Measurements from ENCODE around the gene SPDYC. TPM values are rescaled to one million over a fixed set of nuclear protein-coding genes. Genes with fewer than 3 reads are reported as not detected.

The SPDYC gene
- total RNA-seq, 1 donor from 2014 or later: not detected

DNA sequence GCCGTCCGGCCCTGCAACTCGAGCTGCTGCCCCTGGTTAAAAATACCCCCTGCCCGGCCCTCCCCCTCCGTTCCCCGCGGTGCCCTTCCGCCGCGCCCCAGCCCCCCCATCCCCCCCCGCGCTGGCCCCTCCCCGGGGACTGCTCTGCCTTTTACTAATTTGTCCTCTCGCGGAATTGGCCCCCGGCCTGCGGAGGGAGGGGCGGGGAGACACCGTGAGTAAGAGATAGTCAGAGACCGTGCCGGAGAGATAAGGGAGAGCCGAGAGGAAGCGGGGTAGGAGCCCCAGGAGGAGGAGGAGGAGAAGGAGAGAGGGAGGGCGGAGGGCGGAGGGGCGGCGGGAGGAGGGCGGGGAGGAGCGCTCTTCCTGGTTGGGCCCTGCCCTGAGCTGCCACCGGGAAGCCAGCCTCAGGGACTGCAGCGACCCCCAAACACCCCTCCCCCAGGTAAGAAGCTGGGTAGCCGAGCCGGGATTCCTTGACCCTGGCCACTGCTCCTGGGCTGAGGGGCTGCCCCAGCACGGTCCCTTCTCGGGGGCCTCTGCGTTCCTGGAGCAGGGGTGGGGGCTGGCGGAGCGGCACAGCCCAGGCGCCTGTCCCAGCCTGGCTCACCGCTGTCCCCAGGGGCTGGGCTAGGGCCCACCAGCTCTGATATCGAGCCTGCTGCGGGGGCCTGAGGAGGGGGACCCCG lies 11.7 kb downstream of the SPDYC start, which contains the start of gene CAPN1:
Gene CAPN1 (plus strand): TSS at position 360 of the 689 bp plus-strand sequence. CDS start 774 bp downstream, outside the sequence.
- H3K9me3 Mint-ChIP-seq (ENCODE audit: unreplicated experiment): no peaks in the 10 kb centered on the region
- H3K4me3 Mint-ChIP-seq (ENCODE audit: unreplicated experiment): peak within 1 kb of the TSS; percentile 96
- H3K36me3 Mint-ChIP-seq (ENCODE audit: low read depth, unreplicated experiment): peaks cover 13% of the 10 kb centered on the region
- TF ChIP-seq, protein P1, sequence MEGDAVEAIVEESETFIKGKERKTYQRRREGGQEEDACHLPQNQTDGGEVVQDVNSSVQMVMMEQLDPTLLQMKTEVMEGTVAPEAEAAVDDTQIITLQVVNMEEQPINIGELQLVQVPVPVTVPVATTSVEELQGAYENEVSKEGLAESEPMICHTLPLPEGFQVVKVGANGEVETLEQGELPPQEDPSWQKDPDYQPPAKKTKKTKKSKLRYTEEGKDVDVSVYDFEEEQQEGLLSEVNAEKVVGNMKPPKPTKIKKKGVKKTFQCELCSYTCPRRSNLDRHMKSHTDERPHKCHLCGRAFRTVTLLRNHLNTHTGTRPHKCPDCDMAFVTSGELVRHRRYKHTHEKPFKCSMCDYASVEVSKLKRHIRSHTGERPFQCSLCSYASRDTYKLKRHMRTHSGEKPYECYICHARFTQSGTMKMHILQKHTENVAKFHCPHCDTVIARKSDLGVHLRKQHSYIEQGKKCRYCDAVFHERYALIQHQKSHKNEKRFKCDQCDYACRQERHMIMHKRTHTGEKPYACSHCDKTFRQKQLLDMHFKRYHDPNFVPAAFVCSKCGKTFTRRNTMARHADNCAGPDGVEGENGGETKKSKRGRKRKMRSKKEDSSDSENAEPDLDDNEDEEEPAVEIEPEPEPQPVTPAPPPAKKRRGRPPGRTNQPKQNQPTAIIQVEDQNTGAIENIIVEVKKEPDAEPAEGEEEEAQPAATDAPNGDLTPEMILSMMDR (IDR thresholded peaks at IDR 0.05; ENCODE audit: unreplicated experiment): peak; percentile 30
- H3K27ac Mint-ChIP-seq (ENCODE audit: unreplicated experiment): peak within 1 kb of the TSS; percentile 45
- H3K4me1 Mint-ChIP-seq (ENCODE audit: unreplicated experiment): peaks cover 10% of the 10 kb centered on the region
- DNase-seq (ENCODE audit: low spot score): peak; percentile 41
- peaks cover 8% of the 10 kb centered on the region for H3K27me3 Mint-ChIP-seq (ENCODE audit: unreplicated experiment)

GRCh38 chr11:65182258-65183170 lies 12.5 kb downstream of the SPDYC start:
- Mint-ChIP-seq H3K27me3 (ENCODE audit: unreplicated experiment) (peaks cover 11% of the 10 kb centered on the region), H3K9me3 (ENCODE audit: unreplicated experiment) (no peaks in the 10 kb centered on the region), H3K36me3 (ENCODE audit: low read depth, unreplicated experiment) (peaks cover 14% of the 10 kb centered on the region), H3K4me1 (ENCODE audit: unreplicated experiment) (peaks cover 10% of the 10 kb centered on the region), H3K4me3 (ENCODE audit: unreplicated experiment) (peak overlapping the region; percentile 96), H3K27ac (ENCODE audit: unreplicated experiment) (peak overlapping the region; percentile 45)
- DNase-seq (ENCODE audit: low spot score): peak; percentile 35
- TF ChIP-seq, protein P1 (IDR thresholded peaks at IDR 0.05; ENCODE audit: unreplicated experiment): no peak

DNA sequence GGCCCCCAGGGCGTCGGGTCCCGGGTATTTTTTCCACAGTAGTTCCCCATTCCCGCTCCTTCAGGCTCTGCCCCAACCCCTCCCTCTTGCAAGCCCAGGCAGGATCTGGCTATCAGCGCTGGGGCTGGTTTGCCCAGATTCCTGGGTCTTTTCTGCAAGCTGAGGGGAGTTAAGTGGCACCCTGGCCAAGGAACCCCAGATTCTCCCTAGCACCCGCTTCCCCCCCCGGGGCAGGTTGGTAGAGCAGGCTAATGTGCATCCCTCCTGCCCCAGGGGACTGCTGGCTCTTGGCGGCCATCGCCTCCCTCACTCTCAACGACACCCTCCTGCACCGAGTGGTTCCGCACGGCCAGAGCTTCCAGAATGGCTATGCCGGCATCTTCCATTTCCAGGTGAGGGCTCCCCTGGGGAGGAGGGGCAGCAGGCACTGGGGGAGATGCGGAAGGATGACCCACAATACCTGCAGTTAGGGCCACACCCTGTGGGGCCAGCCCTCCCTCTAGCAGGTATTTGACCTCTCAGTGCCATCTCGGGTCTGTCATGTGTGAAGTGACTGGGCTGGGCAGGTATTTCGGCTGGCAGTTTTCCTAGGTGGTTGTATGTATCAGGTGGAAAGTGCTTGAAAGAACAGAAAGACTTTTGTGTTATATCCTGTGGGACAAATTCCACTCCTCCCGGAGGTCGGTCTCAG lies 13.3 kb downstream of the SPDYC start:
- TF ChIP-seq, protein P1 (IDR thresholded peaks at IDR 0.05; ENCODE audit: unreplicated experiment): no peak
- no peak overlapping the region for H3K27ac Mint-ChIP-seq (ENCODE audit: unreplicated experiment)

GRCh38 chr11:65184146-65184545 lies 14.1 kb downstream of the SPDYC start:
- Mint-ChIP-seq H3K4me3 (ENCODE audit: unreplicated experiment) (no peak overlapping the region), H3K27ac (ENCODE audit: unreplicated experiment) (no peak overlapping the region), H3K9me3 (ENCODE audit: unreplicated experiment) (no peaks in the 10 kb centered on the region)

More for the DNA sequence above, 13.3 kb downstream of the SPDYC start:
- H3K4me1 Mint-ChIP-seq (ENCODE audit: unreplicated experiment): peaks cover 10% of the 10 kb centered on the region
- H3K9me3 Mint-ChIP-seq (ENCODE audit: unreplicated experiment): no peaks in the 10 kb centered on the region
- no peak for DNase-seq (ENCODE audit: low spot score)
- H3K27me3 Mint-ChIP-seq (ENCODE audit: unreplicated experiment): peaks cover 12% of the 10 kb centered on the region
- H3K4me3 Mint-ChIP-seq (ENCODE audit: unreplicated experiment): peak overlapping the region; percentile 96
- peaks cover 14% of the 10 kb centered on the region for H3K36me3 Mint-ChIP-seq (ENCODE audit: low read depth, unreplicated experiment)

More at GRCh38 chr11:65184146-65184545, 14.1 kb downstream of the SPDYC start:
- TF ChIP-seq, protein P1 (IDR thresholded peaks at IDR 0.05; ENCODE audit: unreplicated experiment): no peak
- no peak for DNase-seq (ENCODE audit: low spot score)
- Mint-ChIP-seq H3K4me1 (ENCODE audit: unreplicated experiment) (peaks cover 10% of the 10 kb centered on the region), H3K36me3 (ENCODE audit: low read depth, unreplicated experiment) (peaks cover 14% of the 10 kb centered on the region), H3K27me3 (ENCODE audit: unreplicated experiment) (peaks cover 12% of the 10 kb centered on the region)
